GM12864 (cell line): ENCODE data around the gene RMI2.

Experiments used
- DNase-seq: peaks from one replicate; pipeline ENCODE4 v3.0.0-alpha.2; 2011; ENCODE audit warnings: low read depth
- H3K4me3 ChIP-seq: 2 replicates; pipeline ENCODE4 v1.5.1; 2011; ENCODE audit warnings: mild to moderate bottlenecking, low read depth, low read length, control low read depth
- CTCF ChIP-seq: IDR thresholded peaks from 2 replicates; pipeline ENCODE4 v1.5.1; 2011; ENCODE audit warnings: low read depth, mild to moderate bottlenecking, moderate library complexity, low read length, control low read depth, inconsistent platforms; ENCODE audit errors: missing control alignments

RMI2 gene

GRCh38 chr16:11306997-11307638, 38.1 kb upstream of the RMI2 start:
- DNase-seq = no peak
- no peak overlapping the region for H3K4me3 ChIP-seq
- no peak for TF ChIP-seq CTCF

GRCh38 chr16:11307639-11308492, 37.4 kb upstream of the RMI2 start:
- no peak overlapping the region for H3K4me3 ChIP-seq
- no peak for DNase-seq
- no peak for TF ChIP-seq CTCF

- TF ChIP-seq CTCF = no peak
- DNase-seq = peak; percentile 61
- H3K4me3 ChIP-seq = no peak overlapping the region
Observed at GRCh38 chr16:11308493-11309283, 36.6 kb upstream of the RMI2 start.

- TF ChIP-seq CTCF = no peak
- peak; percentile 77 for DNase-seq
- H3K4me3 ChIP-seq = no peak overlapping the region
Observed at GRCh38 chr16:11309895-11310633, 35.2 kb upstream of the RMI2 start.

GRCh38 chr16:11310634-11310977, 34.7 kb upstream of the RMI2 start:
- no peak for DNase-seq
- no peak overlapping the region; the same call in 1 of the 2 replicates for H3K4me3 ChIP-seq
- TF ChIP-seq CTCF = no peak

- TF ChIP-seq CTCF = no peak
- DNase-seq = peak; percentile 82
- H3K4me3 ChIP-seq = no peak overlapping the region; the same call in 1 of the 2 replicates
Observed at GRCh38 chr16:11310997-11311561, 34.2 kb upstream of the RMI2 start.
